HG03354 (cell line): ENCODE data around the gene ZNF544.
A peak's percentile ranks its signal among the peaks of the same experiment; 100 is the strongest.

Experiments used
- ATAC-seq: cut with Tn5 transposase; IDR thresholded peaks from one replicate; pipeline ENCODE4 v1.9.1; 2021; ENCODE audit warnings: mild to moderate bottlenecking; ENCODE audit not compliant: unreplicated experiment, poor library complexity, severe bottlenecking

The ZNF544 gene

GRCh38 chr19:58228585-58229254 lies at the start of gene ZNF544:
Gene ZNF544, plus strand, starts transcription at chr19:58228914. Its CDS starts 15,110 bp downstream, at chr19:58244024.
- peak; percentile 92 for ATAC-seq

GRCh38 chr19:58181902-58182576 lies 46.7 kb upstream of the ZNF544 start:
- ATAC-seq: no peak

- no peak for ATAC-seq
Measured at GRCh38 chr19:58182577-58182988, 46.1 kb upstream of the ZNF544 start.

GRCh38 chr19:58182989-58183816 lies 45.5 kb upstream of the ZNF544 start, which contains the start of gene ZNF274:
Gene ZNF274, plus strand, starts transcription at chr19:58183061. Its CDS starts 905 bp downstream, at chr19:58183966.
- ATAC-seq: peak; percentile 95

- no peak for ATAC-seq
Measured at GRCh38 chr19:58183817-58184215, 44.9 kb upstream of the ZNF544 start.

GRCh38 chr19:58196901-58197616 lies 31.7 kb upstream of the ZNF544 start:
- no peak for ATAC-seq

- no peak for ATAC-seq
Measured at GRCh38 chr19:58203814-58204475, 24.8 kb upstream of the ZNF544 start.

GRCh38 chr19:58204566-58204965 lies 24.1 kb upstream of the ZNF544 start:
- ATAC-seq: no peak

GRCh38 chr19:58209577-58209976 lies 19.1 kb upstream of the ZNF544 start:
- ATAC-seq: no peak

- no peak for ATAC-seq
Measured at GRCh38 chr19:58212336-58213074, 16.2 kb upstream of the ZNF544 start.

GRCh38 chr19:58213075-58213369 lies 15.7 kb upstream of the ZNF544 start:
- no peak for ATAC-seq

GRCh38 chr19:58217069-58217481 lies 11.6 kb upstream of the ZNF544 start:
- ATAC-seq: no peak

GRCh38 chr19:58217607-58218391 lies 10.9 kb upstream of the ZNF544 start:
- no peak for ATAC-seq

- no peak for ATAC-seq
Measured at GRCh38 chr19:58218899-58219298, 9.8 kb upstream of the ZNF544 start.

- no peak for ATAC-seq
Measured at GRCh38 chr19:58227964-58228584, 640 bp upstream of the ZNF544 start.

- no peak for ATAC-seq
Measured at GRCh38 chr19:58229255-58229639, 533 bp downstream of the ZNF544 start.

- no peak for ATAC-seq
Measured at GRCh38 chr19:58237324-58237723, 8.6 kb downstream of the ZNF544 start.

- ATAC-seq: no peak
Measured at GRCh38 chr19:58243351-58243750, 14.6 kb downstream of the ZNF544 start.
